GM18505 (cell line): Measurements from ENCODE around the gene AKAP13.
A peak's percentile ranks its signal among the peaks of the same experiment; 100 is the strongest.

Experiments used
- ATAC-seq: cut with Tn5 transposase; IDR thresholded peaks from one replicate; pipeline ENCODE4 v1.9.1; 2021; ENCODE audit not compliant: unreplicated experiment
- POLR2A ChIP-seq: IDR thresholded peaks from 4 replicates; pipeline ENCODE4 v1.6.1; 2011; ENCODE audit warnings: borderline replicate concordance; ENCODE audit not compliant: insufficient read depth, insufficient read length; ENCODE audit errors: extremely low read depth

AKAP13 gene

DNA sequence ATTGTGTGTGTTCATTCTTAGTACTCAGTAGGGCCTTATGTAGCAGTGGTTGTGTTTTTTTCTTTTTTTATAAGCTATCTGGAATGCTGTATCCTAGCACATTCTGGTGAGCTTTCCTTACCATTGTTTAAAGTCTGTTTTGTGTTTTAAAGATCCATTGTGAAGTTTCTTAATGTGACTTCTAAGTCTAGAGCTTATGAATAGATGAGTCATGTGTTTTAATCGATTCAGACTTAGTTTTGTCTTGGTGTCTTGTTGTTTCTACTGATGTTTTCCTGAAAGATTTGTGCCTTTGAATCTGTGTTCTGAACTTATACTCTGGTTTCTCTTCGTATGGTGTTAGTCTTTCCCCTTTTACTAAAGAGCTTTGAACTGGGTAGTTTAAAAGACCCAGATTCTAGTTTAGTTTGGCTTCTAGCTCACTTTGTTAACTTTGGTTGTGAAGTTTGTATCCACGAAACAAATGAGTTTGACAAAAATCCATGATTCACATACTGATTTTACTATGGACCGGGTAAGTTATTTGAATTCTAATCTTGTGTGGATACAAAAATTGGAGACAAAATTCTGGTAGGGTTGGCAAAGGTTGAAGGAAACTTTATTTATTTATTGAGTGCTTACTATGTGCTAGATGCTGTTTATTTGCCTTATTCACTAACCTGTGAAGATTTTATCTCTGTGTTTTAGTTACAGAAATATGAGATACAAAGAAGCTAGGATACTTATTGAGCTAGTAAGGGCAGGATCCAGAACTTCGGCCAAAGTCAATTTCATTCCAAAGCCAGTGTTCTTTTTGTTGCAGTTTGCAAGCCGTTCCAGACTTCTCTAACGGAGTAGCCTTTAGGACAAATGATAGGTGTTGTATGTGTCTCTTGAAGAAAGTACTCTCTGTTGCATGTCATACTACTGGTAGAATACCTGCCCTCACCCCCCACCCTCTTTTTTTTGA is 24.8 kb downstream of the AKAP13 start:
- no peak for ATAC-seq
- TF ChIP-seq POLR2A: no peak

DNA sequence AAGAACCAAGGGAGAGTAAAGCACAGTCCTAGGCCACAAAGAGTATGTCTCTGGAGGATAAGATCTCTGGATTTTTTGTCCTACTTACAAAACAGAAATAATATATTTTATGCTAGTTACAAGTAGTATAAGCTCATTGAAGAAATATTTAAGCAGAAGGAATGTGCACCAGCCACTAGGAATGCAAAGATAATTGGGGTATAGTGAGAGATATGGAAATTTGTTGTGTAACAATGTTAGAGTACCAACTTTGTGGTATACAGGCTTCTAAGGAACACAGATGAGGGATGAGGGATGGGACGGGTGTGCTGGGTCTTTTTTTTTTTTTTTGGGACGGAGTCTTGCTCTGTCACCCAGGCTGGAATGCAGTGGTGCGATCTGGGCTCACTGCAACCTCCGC is 26.5 kb downstream of the AKAP13 start:
- no peak for ATAC-seq
- no peak for TF ChIP-seq POLR2A

DNA sequence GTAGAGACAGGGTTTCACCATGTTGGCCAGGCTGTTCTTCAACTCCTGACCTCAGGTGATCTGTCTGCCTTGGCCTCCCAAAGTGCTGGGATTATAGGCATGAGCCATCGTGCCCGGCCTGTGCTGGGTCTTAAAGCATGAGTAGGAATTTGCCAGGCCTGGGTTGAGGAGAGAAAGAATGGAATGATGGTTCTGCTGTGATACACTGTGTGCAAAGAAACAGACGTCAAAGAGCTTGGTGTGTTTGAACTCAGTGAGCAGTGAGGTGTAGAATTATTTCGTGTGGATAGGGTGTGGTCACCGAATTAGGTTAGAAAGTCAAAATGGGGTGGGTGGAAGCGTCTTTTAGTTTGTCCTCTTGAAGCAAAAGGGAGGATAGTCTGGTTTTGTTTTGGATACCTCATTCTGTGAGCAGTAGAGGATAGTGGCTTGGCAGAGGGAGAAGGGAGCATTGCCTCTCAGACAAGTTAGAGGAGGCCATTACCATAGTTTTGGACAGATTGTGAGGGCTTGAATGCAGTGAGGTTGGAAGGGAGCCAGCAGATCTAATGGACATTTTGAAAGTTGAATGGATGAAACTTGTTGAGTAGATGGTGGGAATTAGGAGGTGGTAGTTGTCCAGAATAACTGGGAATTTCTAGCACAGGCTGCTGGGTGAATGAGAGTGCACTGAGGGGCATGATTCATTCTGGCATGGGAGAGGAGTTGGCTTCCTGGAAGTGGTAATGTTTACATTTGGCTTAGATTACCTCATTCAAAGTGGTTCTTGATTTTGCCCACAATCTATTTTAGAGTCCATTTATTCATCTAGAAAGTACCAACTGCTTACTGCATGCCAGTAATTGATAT is 27.2 kb downstream of the AKAP13 start:
- ATAC-seq: peak; percentile 27
- no peak for TF ChIP-seq POLR2A

DNA sequence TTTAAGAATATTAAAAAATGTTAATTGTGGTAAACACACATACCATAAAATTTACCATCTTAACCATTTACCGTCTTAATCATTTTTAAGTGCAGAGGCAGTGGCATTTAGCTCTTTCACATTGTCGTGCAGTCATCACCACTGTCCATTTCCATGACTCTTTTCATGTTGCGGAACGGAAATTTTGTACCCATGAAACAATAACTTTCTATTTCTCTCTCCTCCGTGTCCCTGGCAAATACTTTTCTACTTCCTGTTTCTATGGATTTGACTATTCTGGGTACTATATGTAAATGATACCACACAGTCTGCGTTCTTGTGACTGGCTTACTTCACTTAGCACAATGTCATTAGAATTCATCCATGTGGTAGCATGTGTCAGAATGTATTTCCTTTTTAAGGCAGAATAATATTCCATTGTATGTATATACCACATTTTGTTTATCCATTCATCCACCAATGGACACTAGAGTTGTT is 27.9 kb downstream of the AKAP13 start:
- TF ChIP-seq POLR2A: no peak
- ATAC-seq: peak; percentile 41

DNA sequence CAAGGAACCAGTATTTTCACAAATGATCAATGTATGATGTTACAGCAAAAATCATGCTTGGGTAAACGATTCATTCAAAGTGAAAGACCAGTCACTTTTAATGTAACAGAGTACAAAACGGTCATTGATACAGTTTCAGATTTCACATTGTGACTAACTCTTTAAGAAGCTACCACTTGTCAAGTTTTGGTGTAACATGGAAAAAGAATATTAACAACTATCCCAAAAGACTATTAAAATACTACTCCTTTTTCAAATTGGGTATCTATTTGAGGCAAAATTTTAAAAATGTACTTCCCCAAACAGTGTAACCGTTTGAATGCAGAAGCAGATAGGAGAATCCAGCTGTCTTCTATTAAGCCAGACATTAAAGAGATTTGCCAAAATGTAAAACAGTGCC is 31.7 kb downstream of the AKAP13 start:
- no peak for ATAC-seq
- TF ChIP-seq POLR2A: no peak

DNA sequence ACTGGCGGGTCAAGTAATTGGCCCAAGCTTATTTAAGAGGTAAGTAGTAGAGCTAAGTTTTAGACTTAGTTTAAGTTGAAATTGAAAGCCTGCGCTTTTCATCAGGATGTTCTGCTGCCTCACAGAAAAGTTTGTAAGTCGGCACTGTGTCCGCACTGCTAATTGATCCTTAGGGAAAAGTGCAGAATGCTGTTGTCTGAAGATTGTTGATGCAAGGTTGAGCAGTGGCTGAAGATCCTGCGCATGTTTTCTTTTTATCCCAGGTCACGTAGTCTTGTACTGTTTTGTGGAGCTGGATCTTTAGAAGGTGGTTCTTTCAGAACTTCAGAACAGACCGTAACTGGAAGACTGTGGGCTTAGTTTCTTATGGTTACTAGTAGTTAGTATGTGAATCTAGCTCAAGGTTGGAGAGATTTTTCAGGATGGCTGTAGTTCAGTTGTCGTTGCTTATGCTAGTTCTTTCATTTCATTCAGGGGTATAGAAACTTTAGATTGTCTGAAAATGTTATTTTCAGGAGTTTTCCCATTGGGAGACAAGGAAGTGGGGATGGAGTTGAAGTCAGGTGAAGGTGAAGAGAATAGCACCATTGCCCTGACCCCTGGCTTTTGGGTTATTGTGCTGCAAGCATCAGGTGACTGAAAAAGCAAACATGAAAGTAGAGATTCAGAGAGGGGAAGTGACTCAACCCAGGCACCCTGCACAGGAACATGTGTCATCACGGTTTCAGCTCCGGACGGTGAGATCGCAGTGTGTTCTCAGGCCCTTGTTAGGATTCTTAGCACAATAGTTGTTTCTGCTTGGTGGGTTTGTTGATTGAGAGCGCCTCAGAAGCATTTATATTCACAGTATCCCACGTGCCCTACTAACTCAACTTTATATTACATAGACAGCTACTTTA is 32.8 kb downstream of the AKAP13 start:
- peak; percentile 34 for TF ChIP-seq POLR2A
- peak; percentile 88 for ATAC-seq

DNA sequence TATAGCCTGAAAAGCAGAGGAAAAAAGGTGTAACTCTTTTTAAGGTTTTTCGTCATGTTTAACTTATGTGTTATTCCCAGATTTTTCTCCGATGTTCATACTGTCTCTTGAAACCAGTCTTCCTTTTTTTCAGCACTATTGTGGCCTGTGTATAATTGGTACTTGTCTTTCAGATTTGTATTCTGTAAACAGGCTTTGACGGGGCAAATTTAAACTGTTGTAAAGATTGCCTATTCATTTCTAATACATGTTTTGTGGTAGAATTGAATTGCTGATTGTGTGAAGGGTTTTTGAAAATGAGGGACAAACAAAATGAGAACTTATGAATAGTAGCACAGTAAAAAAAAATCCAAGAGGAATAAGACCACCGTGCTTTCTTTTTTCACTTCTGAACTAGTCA is 33.6 kb downstream of the AKAP13 start:
- TF ChIP-seq POLR2A: no peak
- ATAC-seq: no peak

DNA sequence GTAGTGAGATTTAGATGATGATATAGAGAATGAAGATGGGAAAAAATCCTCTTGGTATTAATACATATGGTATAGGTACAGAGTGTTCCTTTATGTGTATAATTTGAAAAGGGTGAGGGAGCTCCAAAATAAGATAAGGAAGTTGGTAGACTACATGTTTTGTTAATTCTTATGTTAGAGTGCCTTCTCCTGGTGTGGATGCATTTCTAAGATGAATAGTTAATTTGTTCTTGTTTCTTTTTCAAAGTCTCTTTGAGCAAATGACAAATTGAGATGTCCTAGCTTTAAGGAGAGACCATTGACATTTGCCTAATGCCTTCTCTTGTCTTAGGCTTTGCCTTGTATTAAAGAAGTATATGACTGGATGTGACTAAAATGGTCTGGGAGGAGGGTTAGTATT is 34.1 kb downstream of the AKAP13 start:
- no peak for ATAC-seq
- no peak for TF ChIP-seq POLR2A

DNA sequence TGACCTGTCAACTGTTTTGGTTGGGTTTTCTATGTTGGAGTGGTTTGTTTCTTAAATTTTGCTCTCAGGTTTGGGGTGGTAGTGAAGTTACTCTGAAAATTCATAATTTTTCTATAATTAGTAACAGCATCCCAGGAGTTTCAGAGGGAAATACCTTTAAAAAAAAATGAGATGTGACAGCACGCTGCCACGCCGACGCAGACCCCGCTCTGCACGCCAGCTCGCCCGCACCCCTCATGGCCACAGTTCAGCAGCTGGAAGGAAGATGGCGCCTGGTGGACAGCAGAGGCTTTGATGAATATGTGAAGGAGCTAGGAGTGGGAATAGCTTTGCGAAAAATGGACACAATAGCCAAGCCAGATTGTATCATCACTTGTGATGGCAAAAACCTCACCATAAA is 34.6 kb downstream of the AKAP13 start:
- no peak for TF ChIP-seq POLR2A

DNA sequence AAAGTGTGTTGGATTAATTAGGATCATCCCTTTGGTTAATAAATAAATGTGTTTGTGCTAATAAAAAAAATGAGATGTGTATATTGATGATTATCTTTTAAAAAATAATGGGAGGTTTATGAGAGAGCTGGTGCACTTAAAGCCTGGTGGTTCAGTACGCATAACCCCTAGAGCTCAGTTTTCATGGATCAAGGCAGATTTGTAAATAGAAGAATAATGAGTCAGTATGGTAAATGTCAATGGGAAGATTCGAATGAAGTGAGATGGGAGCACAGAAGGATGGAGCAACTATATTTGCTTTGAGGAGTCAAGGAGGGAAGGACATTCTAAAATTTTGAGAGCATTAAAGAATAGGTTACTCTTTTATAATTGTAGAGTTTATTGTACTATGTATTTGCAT is 35.4 kb downstream of the AKAP13 start:
- TF ChIP-seq POLR2A: no peak
- no peak for ATAC-seq

More for the DNA sequence above, 34.6 kb downstream of the AKAP13 start:
- ATAC-seq: no peak

DNA sequence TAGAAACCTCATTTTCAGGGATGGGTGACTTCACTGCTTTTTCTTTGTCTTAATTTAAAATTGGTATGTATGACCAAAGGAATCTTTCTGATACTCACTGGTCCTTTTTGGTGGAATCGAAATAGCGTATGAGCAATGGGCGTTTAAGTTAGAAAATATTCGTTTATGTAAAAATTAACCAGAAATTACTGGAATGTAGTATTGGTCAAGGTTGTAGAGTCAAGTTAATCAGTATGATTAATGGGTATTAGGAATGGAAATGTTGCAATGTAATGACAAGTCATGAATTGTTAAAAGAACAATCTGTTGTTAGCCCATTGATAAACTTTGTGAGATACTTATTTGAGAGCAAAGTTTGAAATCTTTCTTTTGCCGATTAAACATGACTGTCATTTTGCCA is 36.9 kb downstream of the AKAP13 start:
- TF ChIP-seq POLR2A: no peak
- no peak for ATAC-seq

DNA sequence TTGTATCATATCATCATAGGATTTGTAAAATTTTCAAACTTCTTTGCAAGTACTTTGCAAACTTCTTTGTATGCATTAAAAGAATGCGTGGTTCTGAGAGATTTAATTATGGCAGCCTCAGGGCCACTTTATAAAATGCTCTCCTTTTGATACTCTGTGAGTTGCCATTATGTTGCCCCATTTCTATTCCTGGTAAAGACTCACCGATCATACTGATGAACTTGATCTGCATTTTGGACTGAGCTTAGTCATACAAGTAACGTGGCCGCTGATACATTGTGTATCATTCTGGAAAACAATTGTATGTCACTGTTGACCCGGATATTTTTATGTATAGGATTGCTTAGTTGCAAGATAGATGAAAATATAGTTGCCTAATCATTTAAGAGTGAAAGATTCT is 38.8 kb downstream of the AKAP13 start:
- no peak for TF ChIP-seq POLR2A

More for the DNA sequence above, 38.8 kb downstream of the AKAP13 start:
- no peak for ATAC-seq
